ENCODE data around the gene NAA80. TPM values are rescaled to one million over a fixed set of nuclear protein-coding genes. Genes with fewer than 3 reads are reported as not detected.

The NAA80 gene
- total RNA-seq, 5 donors from 2014 or later (not counting 1 experiment from before 2014, with no cell fraction given), result 33.8 to 45.7 (median 43.9) TPM

- H3K4me3 ChIP-seq (ENCODE audit: control insufficient read depth in 1 of 2, extremely low read depth in 1 of 2, low read length in 1 of 2), result no peak overlapping the region
- CTCF ChIA-PET, result no interaction called here
- no peaks in the 10 kb centered on the region for H3K36me3 ChIP-seq (ENCODE audit: control insufficient read depth in 2 of 2, extremely low read depth in 1 of 2, insufficient read depth in 1 of 2, low read length in 1 of 2)
- Mint-ChIP-seq H3K4me1 (no peaks in the 10 kb centered on the region), H3K27ac (no peak overlapping the region), H3K9me3 (no peaks in the 10 kb centered on the region), H3K4me3 (no peak overlapping the region), H3K27me3 (peaks cover 3% of the 10 kb centered on the region in 2 donors), H3K36me3 (no peaks in the 10 kb centered on the region)
- DNase-seq (no peak), ATAC-seq (replicated peaks in 1 of 4) (no peak)
- H3K4me1 ChIP-seq (ENCODE audit: control insufficient read depth in 1 of 2, extremely low read depth in 1 of 2, insufficient read depth in 2 of 2, low read length in 2 of 2), result no peaks in the 10 kb centered on the region
- no peaks in the 10 kb centered on the region for H3K9me3 ChIP-seq
- H3K27ac ChIP-seq (ENCODE audit: low read length), result no peak overlapping the region
- POLR2A ChIA-PET, result no interaction called here
- peaks cover 0 to 41% of the 10 kb centered on the region in 2 experiments for H3K27me3 ChIP-seq (replicated peaks in 1 of 2; ENCODE audit: control insufficient read depth in 2 of 2, extremely low read depth in 1 of 2, insufficient read depth in 2 of 2, low read length in 1 of 2)
- WGBS (ENCODE audit: insufficient coverage), result 14% methylated on average over 15 of the region's 22 CpGs
Measured at GRCh38 chr3:50267280-50267913, 31.8 kb downstream of the NAA80 start.

GRCh38 chr3:50266836-50267235, 32.4 kb downstream of the NAA80 start:
- H3K4me3 Mint-ChIP-seq, result no peak overlapping the region
- ATAC-seq (replicated peaks in 1 of 4) (no peak), DNase-seq (no peak)
- no peaks in the 10 kb centered on the region for H3K9me3 Mint-ChIP-seq
- peaks cover 3% of the 10 kb centered on the region in 2 donors for H3K27me3 Mint-ChIP-seq
- Histone ChIP-seq H3K27me3 (replicated peaks in 1 of 2; ENCODE audit: control insufficient read depth in 2 of 2, extremely low read depth in 1 of 2, insufficient read depth in 2 of 2, low read length in 1 of 2) (peaks cover 0 to 41% of the 10 kb centered on the region in 2 experiments), H3K27ac (ENCODE audit: low read length) (no peak overlapping the region), H3K4me3 (ENCODE audit: control insufficient read depth in 1 of 2, extremely low read depth in 1 of 2, low read length in 1 of 2) (no peak overlapping the region), H3K9me3 (no peaks in the 10 kb centered on the region), H3K36me3 (ENCODE audit: control insufficient read depth in 2 of 2, extremely low read depth in 1 of 2, insufficient read depth in 1 of 2, low read length in 1 of 2) (no peaks in the 10 kb centered on the region), H3K4me1 (ENCODE audit: control insufficient read depth in 1 of 2, extremely low read depth in 1 of 2, insufficient read depth in 2 of 2, low read length in 2 of 2) (no peaks in the 10 kb centered on the region)
- WGBS (ENCODE audit: insufficient coverage), result no CpG with 5 or more reads among the region's 7 CpGs
- CTCF ChIA-PET, result no interaction called here
- no peaks in the 10 kb centered on the region for H3K36me3 Mint-ChIP-seq
- POLR2A ChIA-PET, result no interaction called here
- H3K27ac Mint-ChIP-seq, result no peak overlapping the region
- no peaks in the 10 kb centered on the region for H3K4me1 Mint-ChIP-seq

GRCh38 chr3:50266017-50266416, 33.2 kb downstream of the NAA80 start:
- Mint-ChIP-seq H3K4me3 (no peak overlapping the region), H3K4me1 (peaks cover 0 to 1% (median 0%) of the 10 kb centered on the region in 3 donors), H3K36me3 (no peaks in the 10 kb centered on the region), H3K27ac (no peak overlapping the region), H3K27me3 (peaks cover 3% of the 10 kb centered on the region in 2 donors), H3K9me3 (no peaks in the 10 kb centered on the region)
- POLR2A ChIA-PET, result no interaction called here
- DNase-seq (no peak), ATAC-seq (replicated peaks in 1 of 4) (no peak)
- Histone ChIP-seq H3K27me3 (replicated peaks in 1 of 2; ENCODE audit: control insufficient read depth in 2 of 2, extremely low read depth in 1 of 2, insufficient read depth in 2 of 2, low read length in 1 of 2) (peaks cover 0 to 43% of the 10 kb centered on the region in 2 experiments), H3K4me1 (ENCODE audit: control insufficient read depth in 1 of 2, extremely low read depth in 1 of 2, insufficient read depth in 2 of 2, low read length in 2 of 2) (peaks cover 0 to 1% of the 10 kb centered on the region in 2 experiments), H3K36me3 (ENCODE audit: control insufficient read depth in 2 of 2, extremely low read depth in 1 of 2, insufficient read depth in 1 of 2, low read length in 1 of 2) (no peaks in the 10 kb centered on the region), H3K4me3 (ENCODE audit: control insufficient read depth in 1 of 2, extremely low read depth in 1 of 2, low read length in 1 of 2) (no peak overlapping the region), H3K27ac (ENCODE audit: low read length) (no peak overlapping the region), H3K9me3 (no peaks in the 10 kb centered on the region)
- CTCF ChIA-PET, result no interaction called here
- WGBS (ENCODE audit: insufficient coverage), result 78% methylated on average over 6 of the region's 6 CpGs

- no peak for DNase-seq
- H3K4me1 ChIP-seq (ENCODE audit: control insufficient read depth in 1 of 2, extremely low read depth in 1 of 2, insufficient read depth in 2 of 2, low read length in 2 of 2), result peaks cover 0 to 6% of the 10 kb centered on the region in 2 experiments
- no peak overlapping the region for H3K4me3 Mint-ChIP-seq
- H3K9me3 Mint-ChIP-seq, result no peaks in the 10 kb centered on the region
- H3K27ac ChIP-seq (ENCODE audit: low read length), result no peak overlapping the region
- CTCF ChIA-PET, result no interaction called here
- POLR2A ChIA-PET, result no interaction called here
- H3K36me3 Mint-ChIP-seq, result no peaks in the 10 kb centered on the region
- H3K27me3 ChIP-seq (replicated peaks in 1 of 2; ENCODE audit: control insufficient read depth in 2 of 2, extremely low read depth in 1 of 2, insufficient read depth in 2 of 2, low read length in 1 of 2), result peaks cover 0 to 40% of the 10 kb centered on the region in 2 experiments
- H3K36me3 ChIP-seq (ENCODE audit: control insufficient read depth in 2 of 2, extremely low read depth in 1 of 2, insufficient read depth in 1 of 2, low read length in 1 of 2), result no peaks in the 10 kb centered on the region
- H3K4me1 Mint-ChIP-seq, result peaks cover 0 to 1% (median under 1%) of the 10 kb centered on the region in 3 donors
- WGBS (ENCODE audit: insufficient coverage), result 43% methylated on average over 1 of the region's 1 CpG
- H3K4me3 ChIP-seq (ENCODE audit: control insufficient read depth in 1 of 2, extremely low read depth in 1 of 2, low read length in 1 of 2), result no peak overlapping the region
- no peak overlapping the region for H3K27ac Mint-ChIP-seq
- H3K9me3 ChIP-seq, result no peaks in the 10 kb centered on the region
- ATAC-seq (replicated peaks in 1 of 4), result no peak
- peaks cover 3% of the 10 kb centered on the region in 2 donors for H3K27me3 Mint-ChIP-seq
Measured at GRCh38 chr3:50265571-50265970, 33.6 kb downstream of the NAA80 start.

- Mint-ChIP-seq H3K27ac (no peak overlapping the region), H3K36me3 (no peaks in the 10 kb centered on the region), H3K27me3 (peaks cover 3% of the 10 kb centered on the region in 2 donors), H3K9me3 (no peaks in the 10 kb centered on the region), H3K4me1 (peaks cover 0 to 3% (median 1%) of the 10 kb centered on the region in 3 donors), H3K4me3 (no peak overlapping the region)
- Histone ChIP-seq H3K27ac (ENCODE audit: low read length) (no peak overlapping the region), H3K27me3 (replicated peaks in 1 of 2; ENCODE audit: control insufficient read depth in 2 of 2, extremely low read depth in 1 of 2, insufficient read depth in 2 of 2, low read length in 1 of 2) (peaks cover 0 to 40% of the 10 kb centered on the region in 2 experiments), H3K9me3 (no peaks in the 10 kb centered on the region), H3K4me1 (ENCODE audit: control insufficient read depth in 1 of 2, extremely low read depth in 1 of 2, insufficient read depth in 2 of 2, low read length in 2 of 2) (peaks cover 0 to 10% of the 10 kb centered on the region in 2 experiments), H3K4me3 (ENCODE audit: control insufficient read depth in 1 of 2, extremely low read depth in 1 of 2, low read length in 1 of 2) (no peak overlapping the region), H3K36me3 (ENCODE audit: control insufficient read depth in 2 of 2, extremely low read depth in 1 of 2, insufficient read depth in 1 of 2, low read length in 1 of 2) (no peaks in the 10 kb centered on the region)
- no peak for ATAC-seq (replicated peaks in 1 of 4)
- no peak for DNase-seq
- ChIA-PET CTCF (no interaction called here), POLR2A (interaction anchor here in 1 of 2 donors (0.6 kb wide), 1 partner anchor 23 kb away, joined by 5 read pairs; no protein-coding TSS in a partner anchor)
- WGBS (ENCODE audit: insufficient coverage), result 78% methylated on average over 6 of the region's 7 CpGs
Measured at GRCh38 chr3:50264964-50265485, 34.2 kb downstream of the NAA80 start.

GRCh38 chr3:50264383-50264963, 34.7 kb downstream of the NAA80 start:
- H3K36me3 ChIP-seq (ENCODE audit: control insufficient read depth in 2 of 2, extremely low read depth in 1 of 2, insufficient read depth in 1 of 2, low read length in 1 of 2), result no peaks in the 10 kb centered on the region
- peaks cover 2 to 15% of the 10 kb centered on the region in 2 experiments for H3K4me1 ChIP-seq (ENCODE audit: control insufficient read depth in 1 of 2, extremely low read depth in 1 of 2, insufficient read depth in 2 of 2, low read length in 2 of 2)
- CTCF ChIA-PET, result no interaction called here
- DNase-seq, result no peak
- H3K27ac ChIP-seq (ENCODE audit: low read length), result no peak overlapping the region
- no peak overlapping the region for H3K4me3 ChIP-seq (ENCODE audit: control insufficient read depth in 1 of 2, extremely low read depth in 1 of 2, low read length in 1 of 2)
- H3K4me1 Mint-ChIP-seq, result peaks cover 4 to 6% (median 6%) of the 10 kb centered on the region in 3 donors
- no peaks in the 10 kb centered on the region for H3K9me3 Mint-ChIP-seq
- no peak for ATAC-seq (replicated peaks in 1 of 4)
- no peaks in the 10 kb centered on the region for H3K36me3 Mint-ChIP-seq
- no CpG with 5 or more reads among the region's 7 CpGs for WGBS (ENCODE audit: insufficient coverage)
- no peak overlapping the region for H3K4me3 Mint-ChIP-seq
- H3K27me3 Mint-ChIP-seq, result peaks cover 3% of the 10 kb centered on the region in 2 donors
- H3K27me3 ChIP-seq (replicated peaks in 1 of 2; ENCODE audit: control insufficient read depth in 2 of 2, extremely low read depth in 1 of 2, insufficient read depth in 2 of 2, low read length in 1 of 2), result peaks cover 0 to 39% of the 10 kb centered on the region in 2 experiments
- no peak overlapping the region for H3K27ac Mint-ChIP-seq
- POLR2A ChIA-PET, result interaction anchor here in 1 of 2 donors (0.6 kb wide), 1 partner anchor 22 kb away, joined by 5 read pairs; no protein-coding TSS in a partner anchor
- no peaks in the 10 kb centered on the region for H3K9me3 ChIP-seq
